ENCODE data around the gene RPRD2.
A peak's percentile ranks its signal among the peaks of the same experiment; 100 is the strongest.
"Not testable (repeated sequence)": the region's sequence is repeated elsewhere in the genome, so short reads cannot be mapped to it uniquely, and the experiment has no call there.

RPRD2 gene

DNA sequence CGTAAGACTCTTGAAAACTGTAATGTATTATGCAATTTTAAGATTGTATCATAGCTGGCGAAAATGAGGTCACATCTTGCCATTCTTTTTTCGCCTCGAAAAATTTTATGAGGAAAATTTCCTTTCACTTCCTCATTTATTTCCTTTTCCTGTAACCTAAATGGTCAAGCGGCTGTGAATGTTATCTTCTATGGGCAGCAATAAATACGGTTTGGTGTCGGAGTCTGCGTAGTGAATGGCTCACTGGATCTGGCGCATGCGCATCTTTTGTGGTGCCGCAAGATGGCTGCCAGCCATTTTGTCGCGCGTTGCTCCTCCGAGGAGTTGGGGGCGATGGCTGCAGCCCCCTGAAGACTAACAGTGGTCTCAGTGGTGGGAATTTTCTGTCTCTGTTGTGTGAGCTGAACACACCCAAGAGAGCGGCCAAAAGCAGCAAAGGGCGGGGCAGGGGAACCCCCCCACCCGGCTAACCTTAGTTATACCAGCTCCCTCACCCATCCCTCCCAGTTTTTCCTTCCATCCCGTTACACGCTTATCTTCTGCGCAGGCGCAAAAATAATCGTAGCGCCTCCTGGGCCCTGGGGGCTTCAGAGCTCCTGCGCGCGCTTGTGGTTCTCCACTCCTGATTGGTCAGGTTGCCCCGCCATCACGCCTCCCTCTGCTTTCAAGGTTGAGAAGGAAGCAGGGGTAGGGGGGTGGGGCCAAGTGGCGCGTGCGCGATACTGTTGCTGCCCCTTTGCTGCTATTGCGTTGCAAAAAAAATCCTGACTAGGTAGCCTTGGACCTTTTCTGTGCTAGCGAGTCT lies at the start of gene RPRD2:
TSS of gene RPRD2 (plus strand) at position 722 of the 805 bp plus-strand sequence. CDS start 568 bp downstream, outside the sequence.
- no peak for TF ChIP-seq GATA1 (IDR thresholded peaks at IDR 0.05; ENCODE audit: low read depth, low read length)
- peak; percentile 96 for TF ChIP-seq POLR2A (IDR thresholded peaks at IDR 0.05; ENCODE audit: low read length)
- peak; percentile 99 for DNase-seq

DNA sequence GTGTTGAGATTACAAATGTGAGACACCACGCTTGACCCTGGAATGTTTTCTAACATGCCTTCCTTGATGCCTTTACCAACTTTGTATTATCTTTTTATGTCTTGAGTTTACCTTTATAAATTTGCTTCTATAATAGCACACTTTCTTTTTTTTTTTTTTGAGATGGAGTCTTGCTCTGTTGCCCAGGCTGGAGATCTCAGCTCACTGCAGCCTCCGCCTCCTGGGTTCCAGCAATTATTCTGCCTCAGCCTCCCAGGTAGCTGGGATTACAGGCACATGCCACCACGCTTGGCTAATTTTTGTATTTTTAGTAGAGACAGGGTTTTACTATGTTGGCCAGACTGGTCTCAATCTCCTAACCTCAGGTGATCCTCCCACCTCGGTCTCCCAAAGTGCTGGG lies 49.3 kb upstream of the RPRD2 start:
- not testable (repeated sequence) for DNase-seq

DNA sequence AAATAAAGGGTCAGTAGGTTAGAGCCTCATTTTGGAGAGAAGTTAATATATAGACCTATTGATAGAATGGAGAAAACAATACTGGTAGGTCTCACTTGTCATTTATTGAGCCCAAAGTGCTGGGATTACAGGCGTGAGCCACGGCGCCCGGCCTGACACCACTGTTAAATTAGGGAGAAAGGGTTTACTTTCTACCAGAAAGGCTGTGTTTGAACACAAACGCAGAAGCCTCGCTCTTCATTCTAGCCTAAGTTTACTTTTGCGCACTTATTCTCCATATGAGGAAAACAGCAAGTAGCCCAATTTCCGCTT lies 43.3 kb upstream of the RPRD2 start:
- peak in 1 of 2 experiments; percentile 21 for DNase-seq
- TF ChIP-seq GATA1 (IDR thresholded peaks at IDR 0.05; ENCODE audit: low read depth, low read length) (no peak), POLR2A (IDR thresholded peaks at IDR 0.05; ENCODE audit: low read length) (no peak)

DNA sequence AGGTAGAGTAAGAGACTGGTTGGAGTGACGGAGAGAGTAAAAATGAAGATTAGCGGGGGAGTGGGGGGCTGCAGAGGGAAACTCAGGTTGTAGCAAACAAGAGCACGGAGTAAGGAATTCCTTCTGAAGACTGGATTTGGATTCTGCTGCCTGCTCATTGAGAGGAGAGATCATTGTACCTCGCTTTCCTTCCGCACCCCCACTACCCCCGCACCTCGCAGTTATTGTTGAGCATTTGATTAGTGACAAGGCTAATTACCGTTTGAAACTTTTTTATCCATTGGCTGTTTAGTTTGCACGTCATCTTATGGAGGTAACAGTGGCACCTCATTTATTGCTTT lies 42.2 kb upstream of the RPRD2 start:
- TF ChIP-seq POLR2A (IDR thresholded peaks at IDR 0.05; ENCODE audit: low read length) (no peak), GATA1 (IDR thresholded peaks at IDR 0.05; ENCODE audit: low read depth, low read length) (no peak)
- peak; percentile 57 to 68 for DNase-seq

DNA sequence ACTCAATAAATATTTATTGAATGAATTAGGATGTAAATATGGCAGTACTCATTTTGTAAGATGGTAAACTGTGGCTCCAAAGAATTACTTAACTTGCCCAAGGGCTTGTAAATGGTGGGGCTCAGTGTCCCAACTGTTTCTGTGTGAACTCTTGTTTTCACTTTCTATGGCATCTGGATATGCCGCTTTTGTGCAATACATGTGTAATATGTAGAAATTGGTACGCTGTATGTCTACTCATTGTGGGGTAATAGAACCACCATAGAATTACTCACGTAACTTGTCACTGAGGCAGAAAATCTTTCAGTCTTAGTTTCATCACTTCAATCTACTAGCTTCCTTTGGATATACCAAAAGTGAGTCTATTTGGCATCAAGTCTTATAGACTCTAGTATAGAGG lies 41.6 kb upstream of the RPRD2 start:
- no peak for TF ChIP-seq GATA1 (IDR thresholded peaks at IDR 0.05; ENCODE audit: low read depth, low read length)
- TF ChIP-seq POLR2A (IDR thresholded peaks at IDR 0.05; ENCODE audit: low read length): no peak
- DNase-seq: peak; percentile 48 to 70

DNA sequence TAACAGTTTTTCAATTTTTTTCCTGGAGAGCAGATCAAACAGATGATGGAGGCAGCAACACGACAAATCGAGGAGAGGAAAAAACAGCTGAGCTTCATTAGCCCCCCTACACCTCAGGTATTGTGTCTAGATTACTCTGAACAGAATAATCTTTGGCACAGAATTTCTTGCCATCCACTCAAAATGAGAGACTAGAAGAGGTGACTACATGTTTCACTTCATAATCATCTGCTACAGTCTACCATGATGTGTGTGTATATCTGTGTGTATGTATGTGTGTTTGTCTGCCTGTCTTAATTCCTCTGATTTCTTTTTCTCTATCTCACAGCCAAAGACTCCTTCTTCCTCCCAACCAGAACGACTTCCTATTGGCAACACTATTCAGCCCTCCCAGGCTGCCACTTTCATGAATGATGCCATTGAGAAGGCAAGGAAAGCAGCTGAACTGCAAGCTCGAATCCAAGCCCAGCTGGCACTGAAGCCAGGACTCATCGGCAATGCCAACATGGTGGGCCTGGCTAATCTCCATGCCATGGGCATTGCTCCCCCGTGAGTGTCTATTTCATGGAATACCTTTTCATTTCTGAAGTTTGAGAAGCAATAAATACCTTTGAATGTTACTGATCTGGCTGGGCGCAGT lies 31.2 kb upstream of the RPRD2 start:
- no peak for DNase-seq
- TF ChIP-seq POLR2A (IDR thresholded peaks at IDR 0.05; ENCODE audit: low read length): no peak
- TF ChIP-seq GATA1 (IDR thresholded peaks at IDR 0.05; ENCODE audit: low read depth, low read length): no peak

DNA sequence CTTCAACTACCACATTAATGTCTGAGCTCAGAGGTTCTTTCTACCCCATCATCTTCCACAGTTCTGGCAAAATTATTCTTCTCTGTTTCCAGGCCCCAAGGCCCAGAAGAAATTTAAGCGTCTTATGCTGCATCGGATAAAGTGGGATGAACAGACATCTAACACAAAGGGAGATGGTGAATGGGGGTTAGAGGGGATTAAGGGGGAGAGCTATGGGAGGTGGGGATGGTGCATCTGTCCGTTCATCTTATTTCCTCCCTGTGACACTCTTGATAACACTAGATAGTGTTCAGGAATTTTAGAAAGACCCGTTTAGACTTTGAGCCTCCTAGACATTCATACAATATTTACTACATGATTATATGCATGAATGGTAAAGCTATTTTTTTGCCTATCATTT lies 17.6 kb upstream of the RPRD2 start:
- no peak for DNase-seq
- no peak for TF ChIP-seq GATA1 (IDR thresholded peaks at IDR 0.05; ENCODE audit: low read depth, low read length)
- no peak for TF ChIP-seq POLR2A (IDR thresholded peaks at IDR 0.05; ENCODE audit: low read length)

DNA sequence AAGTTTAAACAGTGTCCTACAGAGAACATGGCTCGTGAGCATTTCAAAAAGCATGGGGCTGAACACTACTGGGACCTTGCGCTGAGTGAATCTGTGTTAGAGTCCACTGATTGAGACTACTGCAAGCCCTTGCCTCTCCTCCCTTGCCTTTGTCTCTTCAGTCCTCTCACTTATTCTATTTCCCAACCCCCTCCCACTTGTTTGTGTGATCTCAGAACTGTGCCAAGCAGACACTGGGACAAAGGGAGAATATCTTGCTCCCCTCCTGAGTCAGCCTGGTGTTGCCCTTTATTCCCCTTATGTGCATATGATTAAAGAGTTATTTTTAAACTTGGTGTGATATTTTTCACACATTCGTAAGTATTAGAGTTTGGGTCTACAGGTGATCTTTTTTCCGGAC lies 11.1 kb upstream of the RPRD2 start:
- TF ChIP-seq GATA1 (IDR thresholded peaks at IDR 0.05; ENCODE audit: low read depth, low read length) (no peak), POLR2A (IDR thresholded peaks at IDR 0.05; ENCODE audit: low read length) (no peak)
- DNase-seq: no peak

DNA sequence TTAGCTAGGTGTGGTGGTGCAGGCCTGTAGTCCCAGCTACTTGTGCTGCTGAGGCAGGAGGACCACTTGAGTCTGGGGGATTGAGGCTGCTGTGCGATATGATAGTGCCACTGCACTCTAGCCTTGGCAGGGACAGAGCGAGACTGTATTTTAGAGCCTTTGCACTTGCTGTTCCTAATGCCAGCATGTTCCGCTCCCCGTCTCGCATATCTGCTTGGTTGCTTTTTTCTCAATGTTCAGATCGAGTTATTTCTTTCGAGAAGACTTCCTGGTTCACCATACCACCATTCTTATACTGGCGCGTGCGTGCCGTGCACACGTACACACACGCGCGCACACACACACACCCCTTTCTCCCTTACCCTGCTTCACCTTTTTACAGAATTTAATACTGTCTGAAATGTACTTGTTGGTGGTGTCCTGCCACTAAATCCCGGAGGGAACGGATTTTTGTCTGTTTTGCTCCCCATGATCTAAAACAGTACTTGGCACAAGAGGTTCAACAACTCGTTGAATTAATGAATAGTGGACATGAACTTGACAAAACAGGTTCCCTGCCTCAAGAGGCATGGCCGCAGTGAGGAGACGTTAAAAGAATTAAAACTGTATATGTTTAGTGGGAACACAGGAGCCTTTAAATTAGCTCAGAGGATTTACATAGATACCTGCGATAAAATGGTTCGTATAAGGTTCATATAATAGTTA lies 1.1 kb upstream of the RPRD2 start:
- no peak for TF ChIP-seq POLR2A (IDR thresholded peaks at IDR 0.05; ENCODE audit: low read length)
- TF ChIP-seq GATA1 (IDR thresholded peaks at IDR 0.05; ENCODE audit: low read depth, low read length): no peak
- no peak for DNase-seq

DNA sequence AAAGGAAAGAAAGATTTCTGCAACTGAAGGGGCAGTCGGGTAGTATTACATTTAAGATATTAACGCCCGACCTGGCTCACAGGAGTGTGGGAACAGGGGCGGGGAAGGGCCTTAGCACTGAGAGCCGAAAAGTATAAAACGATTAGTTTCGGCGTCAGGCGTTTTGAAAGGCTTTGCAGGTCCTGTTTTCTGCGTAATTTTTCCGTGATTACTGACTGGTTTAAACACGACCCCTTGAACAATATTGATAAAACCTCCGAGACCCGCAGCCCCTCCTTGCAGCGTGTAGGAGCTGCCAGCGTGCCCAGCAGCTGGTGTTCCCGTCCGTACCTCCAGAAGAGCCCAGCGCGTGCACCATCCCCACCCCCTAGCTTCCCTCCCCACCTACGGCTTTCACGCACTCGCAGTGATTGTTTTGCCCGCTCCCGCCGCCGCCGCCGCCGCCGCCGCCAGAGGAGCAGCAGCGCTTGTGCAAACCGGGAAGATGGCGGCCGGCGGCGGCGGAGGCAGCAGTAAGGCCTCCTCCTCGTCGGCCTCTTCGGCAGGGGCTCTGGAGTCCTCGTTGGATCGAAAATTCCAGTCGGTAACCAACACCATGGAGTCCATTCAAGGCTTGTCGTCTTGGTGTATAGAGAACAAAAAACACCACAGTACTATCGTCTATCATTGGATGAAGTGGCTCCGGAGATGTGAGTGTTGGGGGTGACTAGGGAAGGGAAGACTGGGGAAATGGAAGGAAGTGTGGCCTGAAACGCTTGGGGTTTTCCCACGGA lies 470 bp downstream of the RPRD2 start:
- peak; percentile 84 to 90 for DNase-seq
- no peak for TF ChIP-seq GATA1 (IDR thresholded peaks at IDR 0.05; ENCODE audit: low read depth, low read length)
- TF ChIP-seq POLR2A (IDR thresholded peaks at IDR 0.05; ENCODE audit: low read length): peak; percentile 18

DNA sequence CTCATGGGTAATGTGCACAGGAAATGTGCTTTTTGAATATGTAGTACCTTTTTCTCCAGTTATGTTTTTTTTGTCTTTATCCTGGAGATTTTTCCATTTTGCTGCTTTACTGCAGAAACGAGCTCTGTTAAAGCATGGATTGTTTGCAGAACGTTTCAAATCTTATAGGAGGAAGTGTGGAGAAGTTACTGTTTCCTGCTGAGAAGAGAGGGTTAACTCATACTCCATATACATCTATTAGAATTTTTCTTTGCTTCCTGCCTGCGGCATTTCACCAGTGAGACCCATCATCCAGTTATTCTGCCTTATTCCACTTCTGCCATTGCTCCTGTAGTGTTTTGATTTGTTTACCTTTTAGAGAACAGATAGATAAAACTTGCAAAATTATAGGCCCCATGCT lies 2.0 kb downstream of the RPRD2 start:
- DNase-seq: peak; percentile 11 to 48
- no peak for TF ChIP-seq GATA1 (IDR thresholded peaks at IDR 0.05; ENCODE audit: low read depth, low read length)
- no peak for TF ChIP-seq POLR2A (IDR thresholded peaks at IDR 0.05; ENCODE audit: low read length)

DNA sequence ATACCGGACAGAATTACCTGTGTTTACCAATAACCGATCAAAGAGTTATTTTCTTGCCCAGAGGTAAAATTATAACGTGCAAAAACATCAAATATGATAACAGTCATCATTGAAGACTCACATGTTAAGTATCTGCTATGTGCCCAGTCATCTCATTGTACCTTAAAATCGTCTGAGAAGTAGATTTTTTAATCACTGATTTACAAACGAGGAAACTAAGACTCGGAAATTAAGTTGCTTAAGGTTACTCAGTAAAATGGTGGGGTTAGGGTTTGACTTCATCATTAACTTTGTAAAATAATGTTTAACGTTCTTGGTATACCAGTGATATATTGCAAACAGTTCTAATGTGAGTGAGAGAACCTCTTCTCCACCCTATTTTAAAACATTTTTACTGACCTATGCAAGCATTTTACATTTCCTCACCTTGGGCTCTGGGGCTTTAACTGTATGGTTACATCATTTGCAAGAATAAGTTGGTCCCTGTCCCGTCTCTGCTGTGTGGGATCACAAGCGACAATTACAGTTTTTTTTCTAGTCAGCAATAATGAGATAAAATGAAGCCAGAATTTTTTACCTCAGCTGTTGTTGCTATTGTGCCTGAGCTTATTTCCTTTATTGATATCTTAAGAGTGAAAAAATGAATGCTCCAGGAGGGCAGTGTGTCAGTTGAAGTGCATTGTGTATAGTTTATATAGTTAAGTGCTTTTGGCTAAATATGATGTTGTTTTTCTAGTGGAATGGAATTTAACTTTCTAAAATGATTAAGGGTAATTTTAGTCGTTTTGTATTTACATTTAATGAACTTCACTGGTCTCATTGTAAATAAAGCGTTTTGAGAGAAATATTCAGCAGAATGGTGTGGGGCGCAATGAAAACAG lies 2.7 kb downstream of the RPRD2 start:
- peak; percentile 42 to 58 for DNase-seq
- no peak for TF ChIP-seq GATA1 (IDR thresholded peaks at IDR 0.05; ENCODE audit: low read depth, low read length)
- TF ChIP-seq POLR2A (IDR thresholded peaks at IDR 0.05; ENCODE audit: low read length): no peak

DNA sequence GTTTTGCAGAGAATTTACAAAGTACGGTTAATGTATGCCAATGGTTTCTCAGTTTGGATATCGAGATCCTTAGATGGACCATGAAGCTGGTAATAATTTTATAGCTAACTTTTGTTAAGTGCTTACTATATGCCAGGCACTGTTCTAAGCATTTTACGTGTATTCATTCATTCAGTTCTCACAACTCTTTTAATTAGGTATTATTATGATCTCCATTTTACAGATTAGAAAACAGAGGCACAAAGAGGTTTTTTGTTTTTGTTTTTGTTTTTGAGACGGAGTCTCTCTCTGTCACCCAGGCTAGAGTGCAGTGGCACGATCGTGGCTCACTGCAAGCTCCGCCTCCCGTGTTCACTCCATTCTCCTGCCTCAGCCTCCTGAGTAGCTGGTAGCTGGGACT lies 7.2 kb downstream of the RPRD2 start:
- no peak for TF ChIP-seq POLR2A (IDR thresholded peaks at IDR 0.05; ENCODE audit: low read length)
- no peak for TF ChIP-seq GATA1 (IDR thresholded peaks at IDR 0.05; ENCODE audit: low read depth, low read length)

More for the DNA sequence above, 7.2 kb downstream of the RPRD2 start:
- DNase-seq: no peak
